Left colon (tissue), 2 donors: Measurements from ENCODE around the gene CLDN24. TPM values are rescaled to one million over a fixed set of nuclear protein-coding genes. Genes with fewer than 3 reads are reported as not detected.

Experiments used
- ATAC-seq: fragments of 200-7000 bp; cut with Tn5 transposase; one replicate; pipeline ENCODE4 v1.9.1; 2020; ENCODE audit warnings: mild to moderate bottlenecking, moderate library complexity
- DNase-seq, 2 donors: peaks; one replicate each; pipeline ENCODE4 v3.0.0-alpha.2; 2020
- intact Hi-C, 2 donors: fragments of 100-400 bp; cut with DNase I in 1 of 2; cut with micrococcal nuclease in 1 of 2; formaldehyde crosslinking; loops; one replicate each; pipeline versions ENCODE4 v1.11.2 to v1.14.0; 2022; cut with DNase I, micrococcal nuclease
- total RNA-seq, 2 donors: library from RNA; stranded (reverse); fragmentation: NEBNext Ultra II Directional; extraction: Animal tissue kit (Norgen Biotek cat#: 25700); gene quantifications; one replicate each; pipeline ENCODE4 v1.2.1, GENCODE V29; 2021
- donor health status: DM: no; HTN: no; CAD: no.
- donor health status: DM: yes; HTN: yes; CAD: no.

Gene CLDN24
- total RNA-seq, 2 donors from 2014 or later, result not detected

GRCh38 chr4:183295711-183296110, 26.5 kb downstream of the CLDN24 start:
- DNase-seq (no peak), ATAC-seq (no peak)
- intact Hi-C loops, result no loop called here

GRCh38 chr4:183291070-183291469, 31.2 kb downstream of the CLDN24 start:
- intact Hi-C loops, result no loop called here
- no peak for DNase-seq
- no peak for ATAC-seq

- no peak for DNase-seq
- intact Hi-C loops, result no loop called here
- no peak for ATAC-seq
These were observed 32.5 kb downstream of the CLDN24 start for GRCh38 chr4:183289688-183290087.

- DNase-seq (no peak), ATAC-seq (no peak)
- intact Hi-C loops, result no loop called here
These were observed 33.3 kb downstream of the CLDN24 start for GRCh38 chr4:183288955-183289354.

- ATAC-seq (no peak), DNase-seq (no peak)
- intact Hi-C loops, result no loop called here
These were observed 34.5 kb downstream of the CLDN24 start for GRCh38 chr4:183287677-183288076.

GRCh38 chr4:183287309-183287659, 34.9 kb downstream of the CLDN24 start:
- DNase-seq (no peak), ATAC-seq (no peak)

GRCh38 chr4:183286590-183287308, 35.5 kb downstream of the CLDN24 start:
- no peak for ATAC-seq
- intact Hi-C loops, result no loop called here
- DNase-seq, result no peak

More at GRCh38 chr4:183287309-183287659, 34.9 kb downstream of the CLDN24 start:
- intact Hi-C loops, result no loop called here

GRCh38 chr4:183285886-183286285, 36.3 kb downstream of the CLDN24 start:
- DNase-seq (no peak), ATAC-seq (no peak)
- intact Hi-C loops, result no loop called here

GRCh38 chr4:183284965-183285364, 37.3 kb downstream of the CLDN24 start:
- intact Hi-C loops, result no loop called here
- no peak for DNase-seq

GRCh38 chr4:183284258-183284785, 37.9 kb downstream of the CLDN24 start:
- intact Hi-C loops, result no loop called here
- DNase-seq (no peak), ATAC-seq (no peak)

More at GRCh38 chr4:183284965-183285364, 37.3 kb downstream of the CLDN24 start:
- no peak for ATAC-seq

- DNase-seq, result no peak
- intact Hi-C loops, result no loop called here
- ATAC-seq, result no peak
These were observed 46.1 kb downstream of the CLDN24 start for GRCh38 chr4:183276106-183276505.

- no peak for DNase-seq
- intact Hi-C loops, result no loop called here
- no peak for ATAC-seq
These were observed 49.8 kb downstream of the CLDN24 start for GRCh38 chr4:183272384-183272783.

Other genes starting within 250 kb of the CLDN24 start
- 1 to 10 TPM; 5.3 to 6.3 TPM for gene WWC2, start 223.2 kb downstream of the CLDN24 start, total RNA-seq
- gene CLDN22, start 2.1 kb downstream of the CLDN24 start, total RNA-seq, result not detected
- 10 to 100 TPM; 13.7 to 23.1 TPM for gene CDKN2AIP, start 122.2 kb upstream of the CLDN24 start, total RNA-seq
- 10 to 100 TPM; 13.0 to 14.7 TPM for gene ING2, start 182.6 kb upstream of the CLDN24 start, total RNA-seq